ENCODE data around the gene MX1.

MX1 gene

DNA sequence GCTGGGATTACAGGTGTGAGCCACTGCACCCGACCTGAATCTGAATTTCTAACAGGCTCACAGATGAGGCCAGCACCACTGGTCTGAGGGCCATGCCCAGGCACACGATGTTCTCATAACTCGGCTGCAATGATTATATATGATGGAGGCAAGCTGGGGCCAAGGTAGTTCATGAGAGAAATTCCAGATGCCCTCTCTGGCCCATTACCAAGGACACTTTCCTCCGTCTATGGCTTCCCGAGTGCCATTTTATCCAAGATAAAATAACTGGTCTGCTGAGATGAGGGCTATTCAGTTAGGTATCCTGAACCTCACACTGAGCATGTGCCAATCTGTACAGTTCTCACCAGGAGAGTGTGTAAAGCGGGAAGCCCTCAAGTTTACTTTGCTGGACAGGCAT is 65.4 kb downstream of the MX1 start:
- no peak for DNase-seq (ENCODE audit: low read depth in 2 of 2)

DNA sequence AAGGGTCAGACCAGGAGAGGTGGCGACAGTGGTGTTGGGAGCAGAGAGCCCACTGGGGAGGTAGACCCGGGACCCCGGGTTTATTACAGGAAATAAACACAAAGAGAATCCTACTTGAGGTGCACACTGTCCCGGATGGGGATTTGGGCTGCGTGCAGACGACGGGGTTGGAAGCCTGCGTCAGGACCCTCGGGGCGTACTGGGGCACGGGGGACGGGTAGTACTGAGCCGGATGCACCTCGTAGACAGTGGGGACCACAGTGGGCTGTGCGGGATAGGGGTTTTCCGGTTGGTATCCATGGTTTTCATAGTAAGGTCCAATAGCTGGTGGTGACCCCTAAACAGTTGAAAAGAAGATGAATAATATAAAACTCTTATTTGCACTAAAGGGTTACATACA is 68.2 kb downstream of the MX1 start:
- no peak for DNase-seq (ENCODE audit: low read depth in 2 of 2)

DNA sequence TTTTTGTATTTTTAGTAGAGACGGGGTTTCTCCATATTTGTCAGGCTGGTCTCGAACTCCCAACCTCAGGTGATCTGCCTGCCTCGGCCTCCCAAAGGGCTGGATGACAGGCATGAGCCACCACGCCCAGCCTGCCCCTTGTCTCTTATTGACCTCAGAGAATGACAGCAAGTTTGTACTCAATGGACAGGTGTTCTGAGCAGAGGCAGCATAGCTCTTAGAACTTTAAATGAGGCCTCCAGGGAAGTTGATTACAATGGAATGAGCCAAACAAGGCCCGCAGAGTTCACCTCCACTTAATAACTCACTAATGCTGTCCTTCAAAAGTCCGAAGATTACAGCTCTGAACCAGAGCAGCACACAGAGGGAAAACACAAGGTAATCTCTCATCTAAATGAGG is 71.0 kb downstream of the MX1 start:
- DNase-seq (ENCODE audit: low read depth in 2 of 2), result no peak

DNA sequence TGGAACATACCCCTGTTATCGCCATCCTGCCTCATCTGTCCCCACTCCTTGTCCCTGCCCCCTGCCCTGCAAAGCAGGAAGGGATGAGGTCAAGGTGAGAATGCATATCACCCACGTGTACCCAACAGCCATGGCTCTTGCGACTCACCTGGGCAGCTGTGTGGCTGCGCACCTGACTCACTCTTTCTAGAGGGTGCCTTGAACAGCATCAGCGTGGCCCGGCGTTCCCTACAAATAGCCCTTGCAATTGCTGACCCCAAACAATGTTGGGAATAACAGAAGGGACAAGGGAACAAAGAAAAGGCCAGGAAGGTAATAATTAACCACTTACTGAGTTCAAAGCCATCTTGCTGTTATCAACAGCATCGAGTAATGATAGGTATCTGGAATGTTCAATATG is 71.7 kb downstream of the MX1 start:
- no peak for DNase-seq (ENCODE audit: low read depth in 2 of 2)

DNA sequence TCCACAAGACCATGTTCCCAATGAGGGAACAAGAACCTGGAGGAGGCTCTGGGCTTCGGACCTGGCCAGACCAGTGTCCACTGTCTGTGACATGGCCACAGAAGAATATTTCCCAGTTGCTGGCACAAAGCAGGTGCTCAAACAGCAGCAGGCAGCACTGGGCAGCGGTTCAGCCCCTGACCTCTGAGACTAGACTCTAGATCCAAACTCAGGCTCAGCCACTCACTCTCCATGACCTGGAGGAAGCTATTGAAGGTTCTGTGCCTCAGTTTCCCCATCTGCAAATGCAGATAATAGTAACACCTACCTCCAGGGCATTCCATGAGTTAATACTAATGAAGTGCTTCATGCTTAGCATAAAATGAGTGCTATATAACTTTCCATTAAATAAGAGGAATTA is 73.9 kb downstream of the MX1 start:
- DNase-seq (ENCODE audit: low read depth in 2 of 2), result no peak

DNA sequence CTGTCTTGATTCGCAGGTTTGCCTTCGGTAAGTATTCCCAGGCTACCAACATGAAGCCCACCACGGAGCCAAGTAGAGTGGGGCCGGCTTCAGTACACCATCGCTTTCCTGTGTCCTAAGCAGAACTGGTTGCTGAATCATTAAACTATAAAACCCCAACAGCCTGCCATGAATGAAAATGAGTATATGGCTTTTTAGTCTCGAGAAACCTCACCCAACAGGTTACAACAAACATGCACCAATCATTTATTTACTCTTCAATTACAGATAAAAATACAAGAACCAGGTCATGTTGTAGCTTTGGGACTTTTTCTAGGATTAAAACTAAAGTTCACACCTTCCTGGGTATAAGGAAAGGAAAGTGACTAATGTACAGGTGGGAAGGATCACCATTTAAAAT is 74.3 kb downstream of the MX1 start:
- DNase-seq (ENCODE audit: low read depth in 2 of 2), result no peak

DNA sequence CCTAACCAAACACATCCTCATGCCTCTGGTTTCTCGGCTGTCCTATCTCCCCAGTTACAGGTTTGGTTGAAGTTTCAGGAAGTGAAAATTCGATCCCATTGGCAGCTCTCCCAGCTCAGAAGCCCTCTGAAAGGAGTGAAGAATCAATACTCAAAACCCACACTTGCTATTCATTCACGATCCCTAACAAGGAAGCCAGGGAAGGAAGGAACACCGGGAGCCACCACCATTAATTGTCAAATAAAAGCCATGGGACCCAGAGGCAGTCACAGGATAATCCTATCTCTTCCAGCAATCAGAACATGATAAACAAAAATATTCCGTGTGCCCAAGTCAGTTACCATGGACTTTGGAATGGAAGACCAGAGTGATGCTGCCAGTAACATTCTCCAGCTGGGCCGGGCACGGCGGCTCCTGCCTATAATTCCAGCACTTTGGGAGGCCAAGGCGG is 74.9 kb downstream of the MX1 start:
- DNase-seq (ENCODE audit: low read depth in 2 of 2), result no peak

DNA sequence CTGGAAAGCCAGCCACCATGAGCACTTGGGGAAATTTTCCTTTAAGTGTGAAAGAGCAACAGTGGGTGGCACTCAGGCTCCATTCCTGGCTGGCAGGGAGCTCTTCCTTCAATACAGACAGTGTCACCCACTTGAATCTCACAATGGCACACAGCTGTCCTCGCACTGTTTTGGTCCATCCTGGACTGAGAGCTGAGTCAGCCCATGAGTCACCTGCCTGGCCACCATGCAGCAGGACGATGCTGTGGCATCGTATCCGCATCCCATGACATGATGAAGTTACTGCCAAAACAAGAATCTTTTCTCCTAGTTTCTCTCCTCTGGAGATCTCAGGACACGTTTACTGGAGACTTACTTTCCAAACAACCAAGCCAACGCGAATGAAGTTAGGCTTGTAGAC is 75.9 kb downstream of the MX1 start:
- DNase-seq (ENCODE audit: low read depth in 2 of 2), result no peak

DNA sequence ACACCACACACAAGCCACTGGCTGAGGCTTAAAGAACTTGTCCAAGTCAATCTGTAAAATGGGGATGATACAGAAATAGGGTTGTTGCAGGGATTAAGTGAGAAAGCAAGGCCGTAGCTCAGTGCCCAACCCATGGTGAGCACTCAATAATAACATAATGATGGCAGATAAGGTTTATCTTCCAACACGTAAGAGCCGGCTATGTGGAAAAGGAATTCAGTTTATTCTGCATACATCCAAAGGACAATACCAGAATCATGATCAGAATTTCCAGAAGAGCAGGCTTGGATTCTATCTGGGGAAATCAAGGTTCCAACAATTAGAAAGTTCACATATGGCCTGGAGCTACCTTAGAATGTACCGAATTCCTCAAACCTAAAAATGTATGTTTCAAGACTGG is 77.3 kb downstream of the MX1 start:
- no peak for DNase-seq (ENCODE audit: low read depth in 2 of 2)

DNA sequence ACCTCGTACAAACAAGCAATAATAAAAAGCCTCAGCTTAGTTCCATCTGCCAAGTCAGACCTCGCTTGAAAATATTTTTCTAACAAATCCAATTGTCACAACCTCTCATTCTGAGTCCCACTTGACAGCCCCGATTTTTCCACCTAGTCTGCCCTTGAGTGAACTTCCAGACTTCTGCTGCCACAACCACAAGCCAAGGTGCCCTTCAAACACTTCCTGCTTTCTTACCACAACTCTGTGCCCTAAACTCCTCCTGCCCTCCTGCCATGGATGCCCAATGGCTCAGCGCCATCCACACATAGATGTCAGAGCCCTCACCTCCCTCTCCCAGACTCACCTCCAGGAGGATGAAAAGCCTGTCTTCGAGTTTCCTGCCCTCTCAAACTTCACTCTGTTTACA is 78.0 kb downstream of the MX1 start:
- DNase-seq (ENCODE audit: low read depth in 2 of 2), result no peak

DNA sequence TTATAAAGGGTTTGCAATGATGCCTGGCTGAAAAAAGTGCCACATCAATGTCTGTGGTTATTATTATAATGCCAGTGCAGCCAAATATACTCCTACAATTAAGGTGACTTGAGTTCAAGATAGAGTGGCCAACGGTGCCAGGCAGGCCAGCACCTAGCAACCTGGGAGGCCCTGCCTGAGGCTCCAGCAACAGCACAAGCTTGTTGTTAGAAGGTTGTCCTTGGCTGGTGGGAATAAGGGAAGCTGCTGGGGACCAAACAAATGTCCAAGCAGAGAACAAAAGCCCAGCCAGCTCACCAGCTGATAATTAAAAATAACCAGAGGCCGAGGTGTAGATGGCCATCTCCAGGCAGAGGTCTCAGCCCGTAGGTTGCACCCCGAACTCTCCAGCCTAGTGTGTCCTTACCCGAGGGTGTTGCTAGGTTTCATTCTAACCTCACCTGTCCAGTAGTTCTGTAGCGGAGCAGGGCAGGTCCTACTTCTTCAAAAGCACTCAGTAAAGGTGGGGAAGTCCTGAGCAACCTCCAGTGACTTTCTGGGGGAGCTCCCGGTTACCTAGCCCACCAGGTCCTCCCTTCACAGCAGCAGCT is 80.1 kb downstream of the MX1 start:
- DNase-seq (ENCODE audit: low read depth in 2 of 2), result no peak

DNA sequence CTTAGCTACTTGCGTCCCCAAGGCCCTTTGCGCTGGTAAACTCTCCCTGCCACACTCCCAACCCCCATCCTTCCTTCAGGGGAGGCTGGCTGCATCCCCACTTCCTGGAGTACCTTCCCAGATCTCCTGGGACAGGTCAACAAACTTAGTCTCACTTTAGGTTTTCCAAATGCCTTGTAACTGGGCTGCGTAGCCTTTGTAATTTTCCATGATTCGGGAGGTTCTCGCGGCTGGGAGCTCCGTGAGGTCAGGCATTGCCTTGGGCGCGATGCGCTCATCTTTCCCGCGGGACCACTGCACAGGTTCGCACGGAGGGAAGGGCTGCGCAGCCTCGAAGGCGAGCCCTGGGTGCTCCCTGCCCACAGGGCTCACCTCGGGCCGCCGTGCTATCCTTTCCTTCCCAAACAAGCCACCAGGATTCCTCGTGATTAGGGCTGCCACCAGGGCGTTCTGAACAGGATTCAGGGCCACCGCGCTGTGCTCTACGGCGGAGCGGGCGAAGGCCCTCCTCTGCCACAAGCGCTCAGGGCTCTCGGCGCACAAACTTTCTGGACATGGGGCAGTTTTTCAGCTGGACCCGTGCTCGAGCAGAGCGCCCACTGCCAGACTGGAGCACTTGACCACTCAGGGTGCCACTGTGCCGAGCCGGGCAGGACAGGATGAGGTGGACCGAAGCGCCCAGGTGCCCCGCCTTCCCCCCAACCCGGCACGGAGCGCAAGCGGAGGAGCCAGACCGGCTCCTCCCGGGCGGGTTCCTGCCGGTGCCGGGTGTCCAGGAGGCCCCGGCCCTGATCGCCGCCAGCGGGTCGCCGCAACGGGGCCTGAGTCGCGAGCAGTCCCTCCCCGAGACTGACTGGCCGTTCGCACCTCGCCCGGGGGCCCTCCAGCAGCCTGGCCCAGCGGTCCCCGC is 80.8 kb downstream of the MX1 start:
- no peak for DNase-seq (ENCODE audit: low read depth in 2 of 2)

DNA sequence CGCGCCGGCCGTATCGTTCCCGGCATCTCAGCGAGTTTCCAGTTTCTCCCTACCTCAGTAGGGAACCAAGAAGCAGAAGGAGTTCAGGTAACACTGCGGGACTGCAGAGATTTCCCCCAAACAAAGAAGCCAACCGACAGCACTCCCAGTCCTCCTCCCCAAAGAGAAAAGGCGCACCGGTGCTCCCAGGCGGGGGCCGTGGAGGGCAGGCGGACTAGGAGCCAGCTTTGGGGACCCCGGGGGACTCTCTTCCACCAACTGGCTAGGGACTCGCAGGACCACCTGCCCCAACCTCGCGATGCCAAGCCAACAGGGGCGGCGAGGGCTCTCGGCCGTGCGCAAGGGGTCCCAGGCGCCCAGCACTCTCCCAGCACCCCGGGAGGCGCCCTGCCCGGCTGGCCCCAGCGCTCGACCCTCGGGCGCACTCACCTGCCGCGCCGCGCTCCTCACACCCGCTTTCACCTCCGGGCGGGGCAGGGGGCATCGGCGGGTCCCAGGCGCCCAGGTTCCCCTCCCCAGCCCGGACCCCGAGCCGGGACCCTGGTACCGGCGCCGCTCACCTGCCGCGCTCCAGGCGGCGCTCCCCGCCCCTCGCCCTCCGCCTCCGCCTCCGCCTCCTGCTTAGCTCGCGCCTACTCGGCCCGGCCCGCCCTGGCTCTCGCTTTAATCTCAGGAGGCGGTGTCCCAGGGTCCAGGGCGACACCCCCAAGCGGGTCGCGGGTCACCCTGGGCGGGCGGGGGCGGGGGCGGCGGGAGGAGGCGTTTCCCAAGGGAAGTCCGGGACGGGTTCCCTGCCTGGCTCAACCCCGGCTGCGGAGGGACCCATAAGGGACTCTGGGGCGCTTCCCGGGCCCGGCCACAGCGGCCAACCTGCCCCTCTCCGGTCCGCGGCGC is 81.7 kb downstream of the MX1 start, which contains the start of gene TMPRSS2:
Gene TMPRSS2 (minus strand): TSS at position 638 of the 894 bp plus-strand sequence. CDS start 10,025 bp downstream, outside the sequence.
- DNase-seq (ENCODE audit: low read depth in 2 of 2), result no peak

DNA sequence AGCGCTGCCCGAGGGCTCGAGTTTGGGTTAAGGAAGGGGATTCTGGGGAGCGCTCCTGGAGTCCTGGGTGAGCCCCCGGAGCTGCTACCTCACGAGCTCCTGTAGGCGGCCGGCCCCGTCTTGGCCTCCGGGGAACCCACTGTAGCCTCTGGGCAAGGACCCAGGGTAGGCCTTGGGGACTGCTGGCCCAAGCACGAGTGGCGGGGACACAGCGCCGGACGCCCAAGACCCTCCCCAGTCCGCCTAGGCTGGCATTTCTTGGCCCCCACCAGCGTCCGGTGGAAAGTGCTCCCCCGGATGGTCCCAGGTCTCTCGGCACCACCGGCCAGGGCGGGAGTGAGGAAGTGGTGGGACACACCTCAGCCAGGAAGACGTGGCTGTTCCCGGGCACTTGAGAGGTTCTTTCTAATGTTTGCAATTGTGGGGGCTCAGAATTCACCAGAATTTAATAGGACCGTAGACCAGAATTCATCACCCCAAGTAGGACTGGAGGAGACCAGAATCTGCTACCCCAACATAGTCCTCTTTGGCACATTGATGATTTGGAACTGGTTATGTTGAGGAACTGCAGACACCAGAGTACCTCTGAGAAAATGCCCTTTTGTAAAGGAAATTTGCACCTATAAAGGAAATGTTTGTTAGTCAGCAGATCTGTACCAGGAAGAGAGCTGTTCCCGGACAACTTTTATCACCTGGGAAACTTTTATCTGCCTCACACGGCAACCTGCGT is 82.5 kb downstream of the MX1 start:
- DNase-seq (ENCODE audit: low read depth in 2 of 2), result no peak
